Astrocyte of the cerebellum (primary cell): Measurements from ENCODE around the gene ZBTB5.
"Not testable (repeated sequence)": the region's sequence is repeated elsewhere in the genome, so short reads cannot be mapped to it uniquely, and the experiment has no call there.

Experiments
- DNase-seq: peaks from one replicate; pipeline ENCODE4 v3.0.0-alpha.2; 2011; ENCODE audit warnings: low read depth
- H3K4me3 ChIP-seq: 2 replicates; pipeline ENCODE4 v1.5.1; 2011; ENCODE audit warnings: mild to moderate bottlenecking, low read depth, low read length, moderate library complexity
- in situ Hi-C: cut with HindIII; loops from 2 replicates; pipeline ENCODE4 v1.10.0; 2017; ENCODE audit warnings: low sequenced_read_pairs
- TF ChIP-seq, protein P1 (sequence below): IDR thresholded peaks from 2 replicates; pipeline ENCODE4 v1.5.1; 2012; ENCODE audit warnings: low read length, low read depth, moderate library complexity, mild to moderate bottlenecking; ENCODE audit errors: missing control alignments

The ZBTB5 gene

DNA sequence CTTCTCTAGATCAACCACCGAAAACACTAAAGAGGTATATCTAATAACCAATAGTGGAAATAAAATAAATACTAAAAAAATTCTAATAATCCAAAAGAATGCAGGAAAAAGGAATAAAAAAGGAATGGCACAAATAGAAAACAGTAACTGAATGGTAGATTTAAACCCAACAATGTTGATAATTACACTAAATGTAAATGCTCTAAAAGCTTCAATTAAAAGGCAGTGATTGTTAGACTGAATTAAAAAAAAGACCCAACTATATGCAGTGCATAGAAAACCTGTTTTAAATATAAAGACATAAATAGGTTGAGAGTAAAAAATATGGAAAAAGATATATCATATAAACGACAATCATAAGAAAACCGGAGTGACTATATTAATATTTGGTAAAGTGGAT lies 9.2 kb upstream of the ZBTB5 start:
- H3K4me3 ChIP-seq = no peak overlapping the region
- no peak for DNase-seq
- TF ChIP-seq, protein P1, sequence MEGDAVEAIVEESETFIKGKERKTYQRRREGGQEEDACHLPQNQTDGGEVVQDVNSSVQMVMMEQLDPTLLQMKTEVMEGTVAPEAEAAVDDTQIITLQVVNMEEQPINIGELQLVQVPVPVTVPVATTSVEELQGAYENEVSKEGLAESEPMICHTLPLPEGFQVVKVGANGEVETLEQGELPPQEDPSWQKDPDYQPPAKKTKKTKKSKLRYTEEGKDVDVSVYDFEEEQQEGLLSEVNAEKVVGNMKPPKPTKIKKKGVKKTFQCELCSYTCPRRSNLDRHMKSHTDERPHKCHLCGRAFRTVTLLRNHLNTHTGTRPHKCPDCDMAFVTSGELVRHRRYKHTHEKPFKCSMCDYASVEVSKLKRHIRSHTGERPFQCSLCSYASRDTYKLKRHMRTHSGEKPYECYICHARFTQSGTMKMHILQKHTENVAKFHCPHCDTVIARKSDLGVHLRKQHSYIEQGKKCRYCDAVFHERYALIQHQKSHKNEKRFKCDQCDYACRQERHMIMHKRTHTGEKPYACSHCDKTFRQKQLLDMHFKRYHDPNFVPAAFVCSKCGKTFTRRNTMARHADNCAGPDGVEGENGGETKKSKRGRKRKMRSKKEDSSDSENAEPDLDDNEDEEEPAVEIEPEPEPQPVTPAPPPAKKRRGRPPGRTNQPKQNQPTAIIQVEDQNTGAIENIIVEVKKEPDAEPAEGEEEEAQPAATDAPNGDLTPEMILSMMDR = no peak
- in situ Hi-C loops = no loop called here

DNA sequence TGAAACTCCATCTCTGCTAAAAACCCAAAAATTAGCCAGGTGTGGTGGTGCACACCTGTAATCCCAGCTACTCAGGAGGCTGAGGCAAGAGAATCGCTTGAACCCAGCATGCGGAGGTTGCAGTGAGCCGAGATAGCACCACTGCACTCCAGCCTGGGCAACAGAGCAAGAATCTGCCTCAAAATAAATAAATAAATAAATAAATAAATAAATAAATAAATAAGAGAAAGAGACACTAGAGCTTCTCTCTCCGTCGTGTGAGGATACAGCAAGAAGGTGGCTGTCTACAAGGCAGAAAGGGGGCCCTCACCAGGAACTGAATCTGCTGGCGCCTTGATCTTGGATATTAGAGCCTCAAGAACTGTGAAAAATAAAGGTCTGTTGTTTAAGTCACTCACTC lies 8.7 kb upstream of the ZBTB5 start:
- in situ Hi-C loops, DNase-seq, H3K4me3 ChIP-seq: not testable (repeated sequence)

DNA sequence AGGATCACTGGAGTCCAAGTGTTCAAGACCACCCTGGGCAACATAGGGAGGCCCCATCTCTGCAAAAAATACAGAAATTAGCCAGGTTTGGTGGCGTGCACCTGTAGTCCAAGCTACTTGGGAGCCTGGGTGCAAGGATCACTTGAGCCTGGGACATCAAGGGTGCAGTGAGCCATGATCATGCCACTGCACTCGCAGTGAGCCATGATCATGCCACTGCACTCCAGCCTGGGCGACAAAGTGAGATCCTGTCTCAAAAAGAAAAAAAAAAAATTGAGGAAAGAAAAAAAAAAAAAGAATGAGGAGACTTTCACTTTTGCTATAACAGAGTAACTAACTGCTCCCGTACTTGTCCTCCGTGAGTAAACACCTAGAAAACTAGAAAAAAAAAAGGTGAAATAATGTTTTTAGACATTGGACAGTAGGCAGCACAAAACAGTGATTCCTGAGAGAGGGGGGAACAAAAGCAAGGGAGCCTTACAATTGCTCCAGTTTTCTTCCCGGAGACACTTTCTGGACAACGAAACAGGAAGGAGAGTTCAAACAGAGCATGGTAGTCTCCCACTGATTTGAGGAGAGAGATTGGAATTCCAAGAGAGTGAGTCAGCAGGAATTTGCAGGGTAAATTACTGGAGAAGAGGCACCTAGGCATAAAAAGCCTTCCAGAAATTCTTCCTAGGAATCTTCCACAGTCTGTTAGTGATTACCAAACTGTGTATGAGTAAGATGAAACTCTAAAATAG lies 6.9 kb upstream of the ZBTB5 start:
- in situ Hi-C loops = no loop called here
- peak; percentile 95 for DNase-seq

GRCh38 chr9:37468620-37469019 lies 3.4 kb upstream of the ZBTB5 start:
- no peak overlapping the region for H3K4me3 ChIP-seq
- DNase-seq = no peak
- TF ChIP-seq, protein P1 = no peak
- in situ Hi-C loops = no loop called here

More for the DNA sequence above, 6.9 kb upstream of the ZBTB5 start:
- TF ChIP-seq, protein P1 = no peak
- peak overlapping the region; percentile 21 for H3K4me3 ChIP-seq

GRCh38 chr9:37467530-37467929 lies 2.3 kb upstream of the ZBTB5 start:
- in situ Hi-C loops = not testable (repeated sequence)

DNA sequence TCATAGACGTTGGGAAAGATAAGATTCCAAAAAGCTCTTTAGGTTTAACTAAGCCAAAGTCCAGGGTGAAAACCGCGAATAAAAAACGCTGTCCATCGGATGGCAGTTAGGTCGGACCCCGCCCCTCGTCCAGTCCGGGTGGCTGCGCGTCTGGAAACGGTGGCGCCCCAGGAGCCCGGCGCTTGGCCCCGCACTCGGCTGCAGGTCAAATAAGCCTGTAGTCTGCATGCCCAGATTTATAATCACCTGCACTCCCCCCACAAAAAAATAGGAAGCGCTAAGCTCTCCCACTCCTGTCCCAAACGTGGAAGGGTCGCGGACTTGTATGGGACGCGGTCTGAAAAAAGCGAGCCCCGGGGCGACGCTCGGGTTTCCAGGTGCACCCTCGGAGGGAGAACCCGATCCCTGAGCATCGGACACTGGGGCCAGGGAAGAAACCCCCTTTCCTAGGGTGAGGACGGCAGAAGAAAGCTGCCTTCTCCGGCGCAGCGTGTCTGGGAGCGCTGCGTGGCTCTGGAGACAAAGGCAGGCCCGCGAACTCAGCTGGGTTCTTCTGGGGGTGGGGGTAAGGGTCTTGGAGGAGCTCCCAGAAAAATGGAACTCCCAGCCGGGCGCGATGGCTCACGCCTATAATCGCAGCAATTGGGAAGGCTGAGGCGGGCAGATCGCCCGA lies 923 bp upstream of the ZBTB5 start:
- peak overlapping the region; percentile 93 for H3K4me3 ChIP-seq
- TF ChIP-seq, protein P1 = no peak
- DNase-seq = peak; percentile 83
- in situ Hi-C loops = no loop called here

More at GRCh38 chr9:37467530-37467929, 2.3 kb upstream of the ZBTB5 start:
- H3K4me3 ChIP-seq, DNase-seq: not testable (repeated sequence)

DNA sequence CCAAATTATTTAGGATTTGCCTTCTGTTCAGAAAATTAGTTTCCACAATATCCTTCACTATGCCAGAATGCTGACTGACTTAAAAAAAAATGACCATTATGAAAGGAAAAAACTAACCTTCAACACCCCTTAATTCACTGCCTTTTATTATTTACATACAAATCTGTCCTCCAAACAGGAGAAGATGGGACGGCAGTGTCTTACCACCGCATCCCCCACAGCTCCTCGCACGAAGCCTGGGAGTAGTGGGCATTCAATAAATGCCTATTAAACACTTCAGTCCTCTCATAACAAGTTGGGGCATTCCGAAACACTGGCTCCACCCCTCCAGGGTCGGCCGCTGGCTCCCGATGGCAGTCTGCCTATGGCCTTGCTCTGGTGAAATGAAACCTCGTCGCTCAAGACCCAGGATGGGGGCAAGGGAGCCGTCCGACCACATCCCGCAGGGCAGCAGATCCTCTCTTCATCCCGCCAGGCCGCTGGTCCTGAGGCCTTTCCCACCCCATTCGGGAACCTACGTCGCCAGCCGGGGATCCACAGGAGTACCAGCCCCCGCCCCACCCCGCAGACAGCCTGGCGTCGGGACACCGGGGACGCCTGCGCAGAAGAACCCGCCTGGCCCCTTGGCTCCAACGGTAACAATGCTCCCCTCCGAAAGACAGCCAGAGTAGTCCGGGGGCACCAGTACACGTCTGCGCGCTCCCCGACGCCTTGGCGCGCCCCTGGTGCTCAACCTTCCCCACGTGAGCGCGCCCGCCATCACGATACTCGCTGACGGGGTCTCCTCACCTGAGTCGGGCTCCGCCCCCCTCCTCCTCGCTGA lies 613 bp downstream of the ZBTB5 start:
- no peak for DNase-seq
- TF ChIP-seq, protein P1 = no peak
- H3K4me3 ChIP-seq = peak overlapping the region; percentile 93
- in situ Hi-C loops = no loop called here
